ENCODE data around the gene THAP12.

Gene THAP12

GRCh38 chr11:76315182-76315853, 65.6 kb downstream of the THAP12 start:
- TF ChIP-seq, protein P1, sequence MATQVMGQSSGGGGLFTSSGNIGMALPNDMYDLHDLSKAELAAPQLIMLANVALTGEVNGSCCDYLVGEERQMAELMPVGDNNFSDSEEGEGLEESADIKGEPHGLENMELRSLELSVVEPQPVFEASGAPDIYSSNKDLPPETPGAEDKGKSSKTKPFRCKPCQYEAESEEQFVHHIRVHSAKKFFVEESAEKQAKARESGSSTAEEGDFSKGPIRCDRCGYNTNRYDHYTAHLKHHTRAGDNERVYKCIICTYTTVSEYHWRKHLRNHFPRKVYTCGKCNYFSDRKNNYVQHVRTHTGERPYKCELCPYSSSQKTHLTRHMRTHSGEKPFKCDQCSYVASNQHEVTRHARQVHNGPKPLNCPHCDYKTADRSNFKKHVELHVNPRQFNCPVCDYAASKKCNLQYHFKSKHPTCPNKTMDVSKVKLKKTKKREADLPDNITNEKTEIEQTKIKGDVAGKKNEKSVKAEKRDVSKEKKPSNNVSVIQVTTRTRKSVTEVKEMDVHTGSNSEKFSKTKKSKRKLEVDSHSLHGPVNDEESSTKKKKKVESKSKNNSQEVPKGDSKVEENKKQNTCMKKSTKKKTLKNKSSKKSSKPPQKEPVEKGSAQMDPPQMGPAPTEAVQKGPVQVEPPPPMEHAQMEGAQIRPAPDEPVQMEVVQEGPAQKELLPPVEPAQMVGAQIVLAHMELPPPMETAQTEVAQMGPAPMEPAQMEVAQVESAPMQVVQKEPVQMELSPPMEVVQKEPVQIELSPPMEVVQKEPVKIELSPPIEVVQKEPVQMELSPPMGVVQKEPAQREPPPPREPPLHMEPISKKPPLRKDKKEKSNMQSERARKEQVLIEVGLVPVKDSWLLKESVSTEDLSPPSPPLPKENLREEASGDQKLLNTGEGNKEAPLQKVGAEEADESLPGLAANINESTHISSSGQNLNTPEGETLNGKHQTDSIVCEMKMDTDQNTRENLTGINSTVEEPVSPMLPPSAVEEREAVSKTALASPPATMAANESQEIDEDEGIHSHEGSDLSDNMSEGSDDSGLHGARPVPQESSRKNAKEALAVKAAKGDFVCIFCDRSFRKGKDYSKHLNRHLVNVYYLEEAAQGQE (IDR thresholded peaks at IDR 0.05; ENCODE audit: insufficient read depth in 1 of 2, low read depth in 2 of 2, low read length in 2 of 2) = no peak
- TF ChIP-seq FOXP2 (optimal IDR thresholded peaks at IDR 0.05; ENCODE audit: borderline replicate concordance, extremely low read depth, extremely low read length, insufficient read depth) (no peak), TAF1 (IDR thresholded peaks at IDR 0.05; ENCODE audit: borderline replicate concordance, insufficient read depth, low read length) (no peak), POLR2AphosphoS5 (IDR thresholded peaks at IDR 0.05; ENCODE audit: low read depth, low read length) (no peak), SIN3A (IDR thresholded peaks at IDR 0.05; ENCODE audit: borderline replicate concordance, insufficient read depth, low read length) (no peak)

- TF ChIP-seq TAF1 (IDR thresholded peaks at IDR 0.05; ENCODE audit: borderline replicate concordance, insufficient read depth, low read length) (no peak), FOXP2 (optimal IDR thresholded peaks at IDR 0.05; ENCODE audit: borderline replicate concordance, extremely low read depth, extremely low read length, insufficient read depth) (no peak), SIN3A (IDR thresholded peaks at IDR 0.05; ENCODE audit: borderline replicate concordance, insufficient read depth, low read length) (no peak), POLR2AphosphoS5 (IDR thresholded peaks at IDR 0.05; ENCODE audit: low read depth, low read length) (no peak)
- TF ChIP-seq, protein P1 (IDR thresholded peaks at IDR 0.05; ENCODE audit: insufficient read depth in 1 of 2, low read depth in 2 of 2, low read length in 2 of 2) = no peak
These were observed 66.2 kb downstream of the THAP12 start for GRCh38 chr11:76314741-76315090.

GRCh38 chr11:76313913-76314740, 66.8 kb downstream of the THAP12 start:
- TF ChIP-seq FOXP2 (optimal IDR thresholded peaks at IDR 0.05; ENCODE audit: borderline replicate concordance, extremely low read depth, extremely low read length, insufficient read depth) (no peak), TAF1 (IDR thresholded peaks at IDR 0.05; ENCODE audit: borderline replicate concordance, insufficient read depth, low read length) (no peak), SIN3A (IDR thresholded peaks at IDR 0.05; ENCODE audit: borderline replicate concordance, insufficient read depth, low read length) (no peak)
- TF ChIP-seq, protein P1 (IDR thresholded peaks at IDR 0.05; ENCODE audit: insufficient read depth in 1 of 2, low read depth in 2 of 2, low read length in 2 of 2) = no peak

DNA sequence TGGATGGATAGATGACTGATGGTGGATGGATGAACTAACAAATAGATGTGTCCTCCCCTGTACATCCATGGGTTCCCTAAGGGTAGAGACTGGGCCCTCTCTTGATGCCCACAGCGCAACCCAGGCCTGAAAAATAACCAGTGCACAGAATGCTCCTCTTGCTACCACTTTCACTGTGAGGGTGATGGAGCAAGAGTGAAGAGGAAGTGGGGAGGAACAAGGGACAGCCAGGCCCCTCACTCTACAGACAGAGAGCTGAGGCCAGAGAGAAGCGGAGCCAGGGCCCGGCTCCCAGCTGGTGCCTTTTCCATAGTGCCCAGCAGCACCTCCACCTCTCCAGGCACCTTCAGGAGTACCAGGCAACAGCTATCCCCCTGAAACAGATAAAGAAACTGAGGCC, 67.7 kb downstream of the THAP12 start:
- TF ChIP-seq FOXP2 (optimal IDR thresholded peaks at IDR 0.05; ENCODE audit: borderline replicate concordance, extremely low read depth, extremely low read length, insufficient read depth) (no peak), SIN3A (IDR thresholded peaks at IDR 0.05; ENCODE audit: borderline replicate concordance, insufficient read depth, low read length) (no peak), POLR2AphosphoS5 (IDR thresholded peaks at IDR 0.05; ENCODE audit: low read depth, low read length) (no peak), TAF1 (IDR thresholded peaks at IDR 0.05; ENCODE audit: borderline replicate concordance, insufficient read depth, low read length) (no peak)
- TF ChIP-seq, protein P1 (IDR thresholded peaks at IDR 0.05; ENCODE audit: insufficient read depth in 1 of 2, low read depth in 2 of 2, low read length in 2 of 2) = no peak

Data from PFSK-1 (cell line).